T-helper 1 cell treated with Interleukin-12 subunit alpha and Interleukin-12 subunit beta and Interleukin-4 antibody, amounts not matched to agents 30 μg/mL and 1 μg/mL, for 36 hours (primary cell): ENCODE data around the gene B3GAT1.

Source experiments
- H3K27ac Mint-ChIP-seq: one replicate; pipeline ENCODE4 v1.8.0; 2021; ENCODE audit warnings: mild to moderate bottlenecking, mixed read lengths
- H3K27me3 Mint-ChIP-seq: one replicate; pipeline ENCODE4 v1.8.0; 2021; ENCODE audit warnings: low read depth, mixed read lengths
- H3K36me3 Mint-ChIP-seq: one replicate; pipeline ENCODE4 v1.8.0; 2021; ENCODE audit warnings: low read depth, mixed read lengths
- H3K4me1 Mint-ChIP-seq: one replicate; pipeline ENCODE4 v1.8.0; 2021; ENCODE audit warnings: low read depth, mixed read lengths
- H3K4me3 Mint-ChIP-seq: one replicate; pipeline ENCODE4 v1.8.0; 2021; ENCODE audit warnings: mild to moderate bottlenecking, moderate library complexity, mixed read lengths
- H3K9me3 Mint-ChIP-seq: one replicate; pipeline ENCODE4 v1.8.0; 2021; ENCODE audit warnings: mixed read lengths

B3GAT1 gene

GRCh38 chr11:134407321-134407828, 4.7 kb downstream of the B3GAT1 start:
- H3K36me3 Mint-ChIP-seq, result no peaks in the 10 kb centered on the region
- peaks cover 34% of the 10 kb centered on the region for H3K27me3 Mint-ChIP-seq
- no peak overlapping the region for H3K27ac Mint-ChIP-seq
- H3K4me3 Mint-ChIP-seq, result no peak overlapping the region
- H3K9me3 Mint-ChIP-seq, result no peaks in the 10 kb centered on the region
- H3K4me1 Mint-ChIP-seq, result peaks cover 3% of the 10 kb centered on the region

GRCh38 chr11:134406264-134407185, 5.5 kb downstream of the B3GAT1 start:
- Mint-ChIP-seq H3K4me3 (no peak overlapping the region), H3K27ac (no peak overlapping the region), H3K36me3 (no peaks in the 10 kb centered on the region), H3K27me3 (peaks cover 34% of the 10 kb centered on the region), H3K9me3 (no peaks in the 10 kb centered on the region), H3K4me1 (peaks cover 3% of the 10 kb centered on the region)

- Mint-ChIP-seq H3K9me3 (no peaks in the 10 kb centered on the region), H3K4me1 (no peaks in the 10 kb centered on the region), H3K4me3 (no peak overlapping the region), H3K27me3 (peaks cover 27% of the 10 kb centered on the region), H3K36me3 (no peaks in the 10 kb centered on the region), H3K27ac (no peak overlapping the region)
These were observed 6.2 kb downstream of the B3GAT1 start for GRCh38 chr11:134405841-134406240.

- Mint-ChIP-seq H3K27ac (no peak overlapping the region), H3K9me3 (no peaks in the 10 kb centered on the region), H3K4me1 (no peaks in the 10 kb centered on the region), H3K4me3 (no peak overlapping the region), H3K27me3 (peaks cover 23% of the 10 kb centered on the region), H3K36me3 (no peaks in the 10 kb centered on the region)
These were observed 6.6 kb downstream of the B3GAT1 start for GRCh38 chr11:134405436-134405835.

- no peaks in the 10 kb centered on the region for H3K36me3 Mint-ChIP-seq
- H3K4me3 Mint-ChIP-seq, result no peak overlapping the region
- H3K4me1 Mint-ChIP-seq, result no peaks in the 10 kb centered on the region
- H3K27ac Mint-ChIP-seq, result no peak overlapping the region
- no peaks in the 10 kb centered on the region for H3K9me3 Mint-ChIP-seq
- peaks cover 17% of the 10 kb centered on the region for H3K27me3 Mint-ChIP-seq
These were observed 7.3 kb downstream of the B3GAT1 start for GRCh38 chr11:134404575-134405341.

GRCh38 chr11:134402910-134403309, 9.1 kb downstream of the B3GAT1 start:
- Mint-ChIP-seq H3K4me1 (no peaks in the 10 kb centered on the region), H3K27ac (no peak overlapping the region), H3K9me3 (no peaks in the 10 kb centered on the region), H3K4me3 (no peak overlapping the region), H3K27me3 (peaks cover 9% of the 10 kb centered on the region), H3K36me3 (no peaks in the 10 kb centered on the region)

GRCh38 chr11:134401825-134402809, 9.9 kb downstream of the B3GAT1 start:
- Mint-ChIP-seq H3K27ac (no peak overlapping the region), H3K9me3 (no peaks in the 10 kb centered on the region), H3K27me3 (peaks cover 1% of the 10 kb centered on the region), H3K4me1 (no peaks in the 10 kb centered on the region), H3K4me3 (no peak overlapping the region), H3K36me3 (no peaks in the 10 kb centered on the region)

GRCh38 chr11:134399996-134400395, 12.0 kb downstream of the B3GAT1 start:
- Mint-ChIP-seq H3K4me3 (no peak overlapping the region), H3K27me3 (no peaks in the 10 kb centered on the region), H3K36me3 (no peaks in the 10 kb centered on the region), H3K27ac (no peak overlapping the region), H3K9me3 (no peaks in the 10 kb centered on the region), H3K4me1 (no peaks in the 10 kb centered on the region)

GRCh38 chr11:134399293-134399654, 12.8 kb downstream of the B3GAT1 start:
- H3K27me3 Mint-ChIP-seq, result no peaks in the 10 kb centered on the region
- no peak overlapping the region for H3K27ac Mint-ChIP-seq
- H3K9me3 Mint-ChIP-seq, result no peaks in the 10 kb centered on the region
- no peaks in the 10 kb centered on the region for H3K4me1 Mint-ChIP-seq
- no peak overlapping the region for H3K4me3 Mint-ChIP-seq
- H3K36me3 Mint-ChIP-seq, result no peaks in the 10 kb centered on the region

- no peak overlapping the region for H3K4me3 Mint-ChIP-seq
These were observed 13.3 kb downstream of the B3GAT1 start for GRCh38 chr11:134398644-134399292.

GRCh38 chr11:134398079-134398444, 14.0 kb downstream of the B3GAT1 start:
- Mint-ChIP-seq H3K9me3 (no peaks in the 10 kb centered on the region), H3K27me3 (no peaks in the 10 kb centered on the region), H3K36me3 (no peaks in the 10 kb centered on the region), H3K4me1 (no peaks in the 10 kb centered on the region), H3K4me3 (no peak overlapping the region), H3K27ac (no peak overlapping the region)

More at GRCh38 chr11:134398644-134399292, 13.3 kb downstream of the B3GAT1 start:
- no peaks in the 10 kb centered on the region for H3K27me3 Mint-ChIP-seq
- H3K36me3 Mint-ChIP-seq, result no peaks in the 10 kb centered on the region
- no peaks in the 10 kb centered on the region for H3K9me3 Mint-ChIP-seq
- H3K27ac Mint-ChIP-seq, result no peak overlapping the region
- H3K4me1 Mint-ChIP-seq, result no peaks in the 10 kb centered on the region

- Mint-ChIP-seq H3K36me3 (no peaks in the 10 kb centered on the region), H3K27me3 (no peaks in the 10 kb centered on the region), H3K9me3 (no peaks in the 10 kb centered on the region), H3K4me3 (no peak overlapping the region), H3K4me1 (no peaks in the 10 kb centered on the region), H3K27ac (no peak overlapping the region)
These were observed 14.6 kb downstream of the B3GAT1 start for GRCh38 chr11:134397304-134398078.

GRCh38 chr11:134395002-134395401, 17.0 kb downstream of the B3GAT1 start:
- no peak overlapping the region for H3K4me3 Mint-ChIP-seq
- H3K4me1 Mint-ChIP-seq, result no peaks in the 10 kb centered on the region
- no peaks in the 10 kb centered on the region for H3K9me3 Mint-ChIP-seq
- no peak overlapping the region for H3K27ac Mint-ChIP-seq
- no peaks in the 10 kb centered on the region for H3K27me3 Mint-ChIP-seq
- H3K36me3 Mint-ChIP-seq, result no peaks in the 10 kb centered on the region
